WTC11 (cell line): Measurements from ENCODE around the gene ZNF516.

ENCODE experiments used
- ATF3 ChIP-seq: sonication (generic); formaldehyde crosslinking; conservative IDR thresholded peaks from 2 replicates; pipeline ENCODE4 v1.8.1; 2022; ENCODE audit warnings: mild to moderate bottlenecking, missing genetic modification reagents
- CTCF ChIP-seq: fragments of 200-600 bp; IDR thresholded peaks from 2 replicates; pipeline ENCODE4 v1.8.0; 2022; ENCODE audit warnings: antibody characterized with exemption
- JUN ChIP-seq: sonication (generic); formaldehyde crosslinking; IDR thresholded peaks from 2 replicates; pipeline ENCODE4 v1.8.0; 2023; ENCODE audit warnings: mild to moderate bottlenecking, missing genetic modification reagents

- no peak for TF ChIP-seq CTCF
- TF ChIP-seq ATF3 = no peak
- TF ChIP-seq JUN (CRISPR knock-in tag) = no peak
Measured at GRCh38 chr18:76444446-76445105, 50.5 kb downstream of the ZNF516 start.
